Stimulated activated memory B cell treated with anti-CD40 and anti-IgM and Interleukin-4, amounts not matched to agents 10 μg/mL and 1 μg/mL and 100 μg/mL, for 72 hours (primary cell): ENCODE results near the gene CAD.
"Not testable (repeated sequence)": the region's sequence is repeated elsewhere in the genome, so short reads cannot be mapped to it uniquely, and the experiment has no call there.

Source experiments
- ATAC-seq: fragments of 150-1000 bp; cut with Tn5 transposase; 2 replicates; pipeline ENCODE4 v1.10.0; 2021
- H3K27ac Mint-ChIP-seq: one replicate; pipeline ENCODE4 v1.8.0; 2022; ENCODE audit warnings: mild to moderate bottlenecking, mixed read lengths
- H3K27me3 Mint-ChIP-seq: one replicate; pipeline ENCODE4 v1.8.0; 2022; ENCODE audit warnings: mixed read lengths
- H3K36me3 Mint-ChIP-seq: one replicate; pipeline ENCODE4 v1.8.0; 2022; ENCODE audit warnings: mixed read lengths
- H3K4me1 Mint-ChIP-seq: one replicate; pipeline ENCODE4 v1.8.0; 2022; ENCODE audit warnings: mixed read lengths
- H3K4me3 Mint-ChIP-seq: one replicate; pipeline ENCODE4 v1.8.0; 2022; ENCODE audit warnings: mild to moderate bottlenecking, moderate library complexity, mixed read lengths
- H3K9me3 Mint-ChIP-seq: one replicate; pipeline ENCODE4 v1.8.0; 2022; ENCODE audit warnings: mixed read lengths

CAD gene

GRCh38 chr2:27251766-27252165 is 34.6 kb downstream of the CAD start:
- Mint-ChIP-seq H3K36me3 (no peaks in the 10 kb centered on the region), H3K27ac (no peak overlapping the region), H3K4me1 (peaks cover 9% of the 10 kb centered on the region), H3K27me3 (peaks cover 52% of the 10 kb centered on the region), H3K4me3 (no peak overlapping the region), H3K9me3 (no peaks in the 10 kb centered on the region)
- no peak for ATAC-seq

- H3K36me3 Mint-ChIP-seq: no peaks in the 10 kb centered on the region
- peak; percentile 29 for ATAC-seq
- no peaks in the 10 kb centered on the region for H3K9me3 Mint-ChIP-seq
- no peak overlapping the region for H3K4me3 Mint-ChIP-seq
- peaks cover 9% of the 10 kb centered on the region for H3K4me1 Mint-ChIP-seq
- no peak overlapping the region for H3K27ac Mint-ChIP-seq
- H3K27me3 Mint-ChIP-seq: peaks cover 75% of the 10 kb centered on the region
These were observed 38.0 kb downstream of the CAD start for GRCh38 chr2:27255187-27255586.

DNA sequence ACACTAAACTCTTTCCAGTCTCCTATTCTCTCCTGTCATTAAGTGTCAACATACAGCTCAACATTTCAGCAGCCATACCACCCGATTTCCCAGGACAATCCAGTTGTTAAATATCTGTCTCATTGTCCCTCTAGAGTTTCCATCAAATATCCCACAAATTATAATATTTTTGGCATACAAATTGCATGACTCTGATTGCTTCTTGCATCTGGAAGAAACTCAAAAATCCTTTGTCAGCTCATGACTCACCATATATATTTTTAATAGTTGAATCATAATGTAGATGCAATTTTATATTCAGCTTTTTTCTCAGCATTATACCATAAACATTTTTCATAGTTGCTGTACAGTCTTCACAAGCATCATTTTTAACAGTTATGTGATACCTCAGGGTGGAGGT is 38.5 kb downstream of the CAD start:
- Mint-ChIP-seq H3K27me3 (peaks cover 76% of the 10 kb centered on the region), H3K27ac (no peak overlapping the region), H3K36me3 (no peaks in the 10 kb centered on the region), H3K4me1 (peaks cover 6% of the 10 kb centered on the region), H3K4me3 (no peak overlapping the region), H3K9me3 (no peaks in the 10 kb centered on the region)
- no peak for ATAC-seq

- H3K36me3 Mint-ChIP-seq: no peaks in the 10 kb centered on the region
- no peak for ATAC-seq
- no peaks in the 10 kb centered on the region for H3K9me3 Mint-ChIP-seq
- H3K4me1 Mint-ChIP-seq: peaks cover 11% of the 10 kb centered on the region
- peaks cover 77% of the 10 kb centered on the region for H3K27me3 Mint-ChIP-seq
- no peak overlapping the region for H3K27ac Mint-ChIP-seq
- H3K4me3 Mint-ChIP-seq: no peak overlapping the region
These were observed 39.8 kb downstream of the CAD start for GRCh38 chr2:27256855-27257454.

GRCh38 chr2:27258051-27258450 is 40.9 kb downstream of the CAD start:
- ATAC-seq: no peak
- no peaks in the 10 kb centered on the region for H3K36me3 Mint-ChIP-seq
- H3K27ac Mint-ChIP-seq: no peak overlapping the region
- peaks cover 13% of the 10 kb centered on the region for H3K4me1 Mint-ChIP-seq
- no peaks in the 10 kb centered on the region for H3K9me3 Mint-ChIP-seq
- peaks cover 81% of the 10 kb centered on the region for H3K27me3 Mint-ChIP-seq
- H3K4me3 Mint-ChIP-seq: no peak overlapping the region

GRCh38 chr2:27261241-27261925 is 44.2 kb downstream of the CAD start:
- peak overlapping the region; percentile 75 for H3K4me3 Mint-ChIP-seq
- peaks cover 31% of the 10 kb centered on the region for H3K4me1 Mint-ChIP-seq
- H3K27ac Mint-ChIP-seq: no peak overlapping the region
- ATAC-seq: no peak
- H3K27me3 Mint-ChIP-seq: peaks cover 76% of the 10 kb centered on the region
- H3K9me3 Mint-ChIP-seq: no peaks in the 10 kb centered on the region
- H3K36me3 Mint-ChIP-seq: no peaks in the 10 kb centered on the region

DNA sequence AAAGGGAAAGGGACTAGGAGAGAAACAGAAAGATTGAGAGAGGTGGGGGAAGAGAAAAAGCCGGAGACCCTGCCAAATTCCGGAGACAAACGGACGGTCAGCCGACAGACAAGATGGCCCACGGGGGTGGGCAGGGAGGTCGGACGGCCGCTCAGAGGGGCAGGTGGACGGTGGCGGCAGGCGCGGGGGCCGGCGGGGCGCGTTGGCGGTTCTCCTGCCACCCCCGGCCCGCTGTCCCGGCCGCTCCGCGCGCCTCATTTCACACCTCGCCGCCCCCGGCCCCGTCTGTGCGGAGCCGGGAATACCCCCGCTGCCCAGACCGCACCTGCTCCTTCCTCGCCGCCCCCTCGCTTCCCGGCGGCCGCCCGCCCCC is 44.7 kb downstream of the CAD start:
- H3K9me3 Mint-ChIP-seq: no peaks in the 10 kb centered on the region
- H3K27me3 Mint-ChIP-seq: peaks cover 71% of the 10 kb centered on the region
- peaks cover 31% of the 10 kb centered on the region for H3K4me1 Mint-ChIP-seq
- H3K4me3 Mint-ChIP-seq: peak overlapping the region; percentile 75
- H3K36me3 Mint-ChIP-seq: no peaks in the 10 kb centered on the region
- ATAC-seq: no peak
- H3K27ac Mint-ChIP-seq: no peak overlapping the region

- Mint-ChIP-seq H3K36me3 (no peaks in the 10 kb centered on the region), H3K27me3 (peaks cover 64% of the 10 kb centered on the region), H3K4me3 (peak within 1 kb of the TSS; percentile 84), H3K4me1 (peaks cover 31% of the 10 kb centered on the region), H3K27ac (peak within 1 kb of the TSS; percentile 5), H3K9me3 (no peaks in the 10 kb centered on the region)
- ATAC-seq: peak; percentile 71
These were observed 45.5 kb downstream of the CAD start, which contains the start of gene SLC30A3 for GRCh38 chr2:27262379-27263286. TSS of gene SLC30A3 (minus strand) at chr2:27263047. CDS start at chr2:27262906, 141 bp downstream.

DNA sequence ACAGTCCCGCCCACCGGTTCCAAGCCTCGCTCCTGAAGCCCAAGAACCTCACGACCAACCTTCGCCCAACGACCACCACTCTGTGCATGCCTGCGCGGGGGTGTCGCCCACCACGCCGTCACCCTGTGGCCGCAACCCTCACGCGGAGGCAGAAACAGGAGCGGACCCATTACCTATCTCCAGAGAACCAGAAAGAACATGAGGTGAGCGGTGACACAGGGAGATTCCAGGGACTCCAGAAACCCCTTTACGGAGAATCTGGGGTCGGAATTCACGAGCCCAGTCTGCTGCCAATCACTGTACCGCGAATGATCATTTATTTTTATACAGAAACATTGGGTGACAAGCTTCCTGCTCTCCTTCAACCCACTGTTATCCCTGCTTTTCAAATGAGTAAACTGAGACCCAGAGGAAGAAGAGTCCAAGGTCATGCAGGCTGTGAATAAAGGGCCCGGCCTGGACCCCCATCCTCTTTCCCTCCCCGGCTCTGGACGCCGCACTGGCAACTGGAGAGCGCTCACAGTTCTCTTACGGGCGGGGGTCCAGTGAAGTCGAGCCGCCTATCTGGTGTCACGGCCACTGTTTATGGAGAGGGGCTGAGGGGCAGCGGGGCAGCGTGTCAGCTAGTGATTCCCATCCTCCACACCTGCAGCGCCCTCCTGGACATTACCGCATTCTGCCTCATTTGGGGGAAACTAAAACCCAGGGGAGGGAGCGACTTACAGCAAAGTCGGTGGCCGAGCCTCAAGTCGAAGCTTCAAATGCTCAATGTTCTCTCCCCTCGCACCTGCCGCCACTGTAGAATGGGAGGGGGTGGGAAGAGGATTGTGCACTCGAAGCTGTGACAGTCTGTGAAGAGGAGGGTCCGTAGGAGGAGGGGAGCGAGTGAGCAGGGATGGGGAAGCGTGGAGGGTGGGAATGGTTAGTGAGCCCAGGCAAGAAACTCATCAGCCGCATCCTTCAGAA is 46.4 kb downstream of the CAD start:
- peaks cover 31% of the 10 kb centered on the region for H3K4me1 Mint-ChIP-seq
- peak overlapping the region; percentile 5 for H3K27ac Mint-ChIP-seq
- no peaks in the 10 kb centered on the region for H3K36me3 Mint-ChIP-seq
- H3K9me3 Mint-ChIP-seq: no peaks in the 10 kb centered on the region
- H3K4me3 Mint-ChIP-seq: peak overlapping the region; percentile 84
- H3K27me3 Mint-ChIP-seq: peaks cover 55% of the 10 kb centered on the region
- ATAC-seq: no peak

GRCh38 chr2:27264253-27264752 is 47.1 kb downstream of the CAD start:
- Mint-ChIP-seq H3K4me1 (peaks cover 31% of the 10 kb centered on the region), H3K27ac (no peak overlapping the region), H3K27me3 (peaks cover 50% of the 10 kb centered on the region), H3K4me3 (peak overlapping the region; percentile 84), H3K9me3 (no peaks in the 10 kb centered on the region), H3K36me3 (no peaks in the 10 kb centered on the region)
- peak; percentile 47 for ATAC-seq

GRCh38 chr2:27264753-27265535 is 47.8 kb downstream of the CAD start:
- Mint-ChIP-seq H3K9me3 (no peaks in the 10 kb centered on the region), H3K27me3 (peaks cover 43% of the 10 kb centered on the region), H3K36me3 (no peaks in the 10 kb centered on the region), H3K27ac (no peak overlapping the region), H3K4me1 (peaks cover 31% of the 10 kb centered on the region), H3K4me3 (peak overlapping the region; percentile 66)
- peak; percentile 69 for ATAC-seq

DNA sequence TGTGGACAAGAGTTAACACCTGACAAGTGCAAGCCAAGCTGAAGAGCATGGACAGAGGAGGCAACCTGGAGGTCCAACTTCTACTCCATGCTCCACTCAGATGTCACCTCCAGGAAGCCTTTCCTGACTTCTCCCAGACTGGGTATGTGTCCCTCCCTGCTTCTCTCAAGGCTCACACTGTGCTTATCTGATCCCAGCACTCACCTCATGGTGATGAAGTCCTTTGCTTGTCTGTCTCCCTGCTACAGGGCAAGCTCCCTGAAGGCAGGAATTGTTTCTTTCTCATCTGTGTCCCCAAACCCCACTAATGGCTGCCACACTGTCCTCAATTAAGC is 48.3 kb downstream of the CAD start:
- Mint-ChIP-seq H3K4me1 (peaks cover 31% of the 10 kb centered on the region), H3K36me3 (no peaks in the 10 kb centered on the region), H3K9me3 (no peaks in the 10 kb centered on the region), H3K4me3 (no peak overlapping the region), H3K27me3 (peaks cover 38% of the 10 kb centered on the region), H3K27ac (no peak overlapping the region)
- ATAC-seq: no peak

DNA sequence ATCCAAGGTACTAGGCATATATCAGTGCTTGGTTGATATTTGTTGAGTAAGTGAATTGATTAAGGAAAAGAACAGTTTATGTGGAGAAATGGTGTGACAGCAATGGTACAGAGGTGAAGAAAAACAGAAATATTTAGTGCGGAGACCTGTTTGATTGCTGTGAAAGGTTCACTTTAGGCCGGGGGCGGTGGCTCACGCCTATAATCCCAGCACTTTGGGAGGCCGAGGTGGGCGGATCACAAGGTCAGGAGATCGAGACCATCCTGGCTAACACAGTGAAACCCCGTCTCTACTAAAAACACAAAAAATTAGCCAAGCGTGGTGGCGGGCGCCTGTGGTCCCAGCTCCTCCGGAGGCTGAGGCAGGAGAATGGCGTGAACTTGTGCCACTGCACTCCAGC is 51.1 kb downstream of the CAD start:
- not testable (repeated sequence) for H3K27ac Mint-ChIP-seq, ATAC-seq, H3K9me3 Mint-ChIP-seq, H3K4me3 Mint-ChIP-seq, H3K36me3 Mint-ChIP-seq
- Mint-ChIP-seq H3K27me3 (peaks cover 16% of the 10 kb centered on the region), H3K4me1 (peaks cover 16% of the 10 kb centered on the region)

DNA sequence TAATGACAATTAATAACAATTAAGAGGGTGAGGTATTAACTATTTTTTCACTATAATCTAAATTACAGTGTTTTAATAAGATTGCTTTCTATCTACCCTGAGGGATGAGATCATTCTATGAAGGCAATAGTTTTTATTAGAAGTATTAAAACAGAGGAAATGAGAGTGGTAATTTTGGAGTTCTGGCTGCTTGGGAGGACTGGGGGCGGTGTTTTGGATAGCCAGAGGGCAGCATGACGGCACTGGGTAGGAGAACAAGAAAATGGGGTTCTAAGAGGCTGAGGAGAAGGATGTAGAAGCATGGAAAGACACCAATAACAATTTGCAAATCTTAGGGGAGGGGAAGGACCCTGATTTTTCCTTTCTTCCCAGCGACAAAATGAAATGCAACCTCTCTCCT is 53.0 kb downstream of the CAD start:
- no peaks in the 10 kb centered on the region for H3K9me3 Mint-ChIP-seq
- no peak for ATAC-seq
- H3K36me3 Mint-ChIP-seq: no peaks in the 10 kb centered on the region
- H3K27ac Mint-ChIP-seq: no peak overlapping the region
- H3K4me1 Mint-ChIP-seq: no peaks in the 10 kb centered on the region
- H3K4me3 Mint-ChIP-seq: no peak overlapping the region
- peaks cover 12% of the 10 kb centered on the region for H3K27me3 Mint-ChIP-seq
